Retinal pigment epithelial cell (primary cell): ENCODE data around the gene NPHS2.
A peak's percentile ranks its signal among the peaks of the same experiment; 100 is the strongest.

Source experiments
- DNase-seq: peaks from one replicate; pipeline ENCODE4 v3.0.0-alpha.2; 2010; ENCODE audit warnings: low read depth
- H3K4me3 ChIP-seq: 2 replicates; pipeline ENCODE4 v1.5.1; 2011; ENCODE audit warnings: mild to moderate bottlenecking, low read length, control low read depth, moderate library complexity
- TF ChIP-seq, protein P1 (sequence below): conservative IDR thresholded peaks from 2 replicates; pipeline ENCODE4 v1.5.1; 2011; ENCODE audit warnings: low read depth, low read length, control low read depth, inconsistent platforms

Gene NPHS2

DNA sequence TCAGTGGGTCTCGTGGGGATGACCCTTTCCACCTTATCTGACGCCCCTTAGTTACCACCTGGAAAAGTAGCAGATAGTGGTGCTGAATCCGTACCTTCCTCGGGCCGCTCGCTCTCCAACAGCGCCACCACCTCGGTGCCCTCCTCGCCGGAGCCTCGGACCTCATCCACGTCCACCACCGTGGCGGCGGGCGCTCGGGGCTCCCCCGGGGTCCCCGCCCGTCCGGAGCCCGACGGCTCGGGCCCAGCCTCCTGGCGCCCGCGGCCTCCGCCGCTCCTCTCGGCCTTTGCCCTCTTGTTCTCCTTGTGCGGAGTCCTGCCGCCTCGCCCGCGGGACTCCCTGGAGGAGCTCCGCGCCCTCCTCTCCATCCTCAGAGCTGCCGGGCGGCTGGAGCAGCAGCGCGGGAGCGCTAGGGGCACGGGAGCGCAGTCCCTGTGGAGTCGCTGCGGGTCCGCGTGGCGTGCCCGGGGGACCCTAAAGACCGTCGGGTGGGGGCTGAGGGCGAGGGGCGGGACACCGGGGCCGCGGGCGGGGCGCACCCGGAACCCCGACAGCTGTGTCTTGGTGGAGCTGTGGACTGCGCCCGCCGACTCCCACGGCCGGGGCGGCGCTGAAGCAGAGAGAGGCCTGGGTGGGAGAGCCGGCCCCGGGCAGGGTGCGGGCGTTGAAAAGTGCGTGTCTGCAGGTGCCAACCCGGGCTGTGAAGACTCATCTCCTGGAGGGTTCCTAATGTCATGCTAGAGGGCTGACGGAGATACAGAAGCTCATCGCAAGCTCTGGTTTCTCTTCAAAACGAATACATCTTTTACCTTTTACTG lies at the start of gene NPHS2:
NPHS2 (minus strand) TSS at position 452 of the 818 bp plus-strand sequence; CDS start at position 368, 84 bp downstream.
- TF ChIP-seq, protein P1, sequence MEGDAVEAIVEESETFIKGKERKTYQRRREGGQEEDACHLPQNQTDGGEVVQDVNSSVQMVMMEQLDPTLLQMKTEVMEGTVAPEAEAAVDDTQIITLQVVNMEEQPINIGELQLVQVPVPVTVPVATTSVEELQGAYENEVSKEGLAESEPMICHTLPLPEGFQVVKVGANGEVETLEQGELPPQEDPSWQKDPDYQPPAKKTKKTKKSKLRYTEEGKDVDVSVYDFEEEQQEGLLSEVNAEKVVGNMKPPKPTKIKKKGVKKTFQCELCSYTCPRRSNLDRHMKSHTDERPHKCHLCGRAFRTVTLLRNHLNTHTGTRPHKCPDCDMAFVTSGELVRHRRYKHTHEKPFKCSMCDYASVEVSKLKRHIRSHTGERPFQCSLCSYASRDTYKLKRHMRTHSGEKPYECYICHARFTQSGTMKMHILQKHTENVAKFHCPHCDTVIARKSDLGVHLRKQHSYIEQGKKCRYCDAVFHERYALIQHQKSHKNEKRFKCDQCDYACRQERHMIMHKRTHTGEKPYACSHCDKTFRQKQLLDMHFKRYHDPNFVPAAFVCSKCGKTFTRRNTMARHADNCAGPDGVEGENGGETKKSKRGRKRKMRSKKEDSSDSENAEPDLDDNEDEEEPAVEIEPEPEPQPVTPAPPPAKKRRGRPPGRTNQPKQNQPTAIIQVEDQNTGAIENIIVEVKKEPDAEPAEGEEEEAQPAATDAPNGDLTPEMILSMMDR, result no peak
- DNase-seq, result no peak
- no peak within 1 kb of the TSS for H3K4me3 ChIP-seq

DNA sequence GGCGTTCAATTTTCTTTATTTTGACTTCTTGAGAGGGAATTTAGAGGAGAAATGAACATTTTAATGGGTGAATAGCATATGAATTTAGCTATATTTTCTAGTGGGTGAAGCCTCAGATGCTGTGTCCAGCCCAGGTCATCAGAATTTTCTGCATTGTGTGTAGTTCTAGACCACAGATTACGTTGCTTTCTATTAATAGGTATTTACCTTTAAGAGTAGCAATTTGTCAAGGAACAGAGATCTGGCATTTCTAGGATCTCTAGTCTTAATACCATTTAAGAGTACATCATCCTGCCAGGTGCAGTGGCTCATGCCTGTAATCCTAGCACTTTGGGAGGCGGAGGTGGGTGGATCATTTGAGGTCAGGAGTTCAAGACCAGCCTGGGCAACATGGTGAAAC lies 36.6 kb upstream of the NPHS2 start:
- TF ChIP-seq, protein P1, result no peak
- H3K4me3 ChIP-seq, result no peak overlapping the region
- DNase-seq, result no peak

DNA sequence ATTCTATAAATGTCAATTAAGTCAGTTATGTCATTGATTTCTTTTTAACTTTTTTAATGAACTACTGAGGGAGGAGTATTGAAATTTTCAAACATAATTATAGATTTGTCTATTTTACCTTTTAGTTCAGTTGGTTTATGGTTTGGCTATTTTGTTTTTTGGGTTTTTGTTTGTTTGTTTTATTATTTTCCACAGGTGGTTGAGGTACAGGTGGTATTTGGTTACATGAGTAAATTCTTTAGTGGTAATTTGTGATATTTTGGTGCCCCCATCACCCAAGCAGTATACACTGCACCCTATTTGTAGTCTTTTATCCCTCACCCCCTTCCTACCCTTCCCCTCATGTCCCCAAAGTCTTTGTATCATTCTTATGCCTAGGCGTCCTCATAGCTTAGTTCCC lies 25.3 kb upstream of the NPHS2 start:
- no peak for DNase-seq
- no peak overlapping the region for H3K4me3 ChIP-seq
- TF ChIP-seq, protein P1, result no peak

DNA sequence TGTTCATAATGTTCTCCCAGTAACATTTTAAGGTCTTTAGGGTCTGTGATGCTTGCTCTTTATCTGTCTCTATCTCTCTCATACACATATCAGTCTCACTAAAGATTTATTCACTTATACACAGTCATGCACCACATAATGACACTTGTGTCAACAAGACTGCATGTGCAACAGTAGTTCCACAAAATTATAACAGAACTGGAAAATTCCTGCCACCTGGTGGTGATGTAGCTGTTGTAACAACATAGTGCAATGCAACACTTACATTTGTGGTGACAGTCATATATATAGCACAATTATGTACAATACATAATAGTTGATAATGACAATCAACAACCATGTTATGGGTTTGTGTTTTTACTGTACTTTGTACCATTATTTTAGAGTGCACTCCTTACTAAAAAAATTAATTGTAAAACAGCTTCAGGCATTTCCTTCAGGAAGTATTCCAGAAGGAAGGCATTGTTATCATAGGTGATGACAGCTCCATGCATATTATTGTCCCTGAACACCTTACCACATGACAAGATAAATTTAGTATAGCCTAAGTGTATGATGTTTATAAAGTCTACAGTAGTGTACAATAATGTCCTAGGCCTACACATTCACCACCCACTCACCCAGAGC lies 24.0 kb upstream of the NPHS2 start:
- DNase-seq, result no peak
- H3K4me3 ChIP-seq, result no peak overlapping the region
- TF ChIP-seq, protein P1, result peak; percentile 66

GRCh38 chr1:179598631-179599030 lies 22.9 kb upstream of the NPHS2 start:
- TF ChIP-seq, protein P1, result no peak

DNA sequence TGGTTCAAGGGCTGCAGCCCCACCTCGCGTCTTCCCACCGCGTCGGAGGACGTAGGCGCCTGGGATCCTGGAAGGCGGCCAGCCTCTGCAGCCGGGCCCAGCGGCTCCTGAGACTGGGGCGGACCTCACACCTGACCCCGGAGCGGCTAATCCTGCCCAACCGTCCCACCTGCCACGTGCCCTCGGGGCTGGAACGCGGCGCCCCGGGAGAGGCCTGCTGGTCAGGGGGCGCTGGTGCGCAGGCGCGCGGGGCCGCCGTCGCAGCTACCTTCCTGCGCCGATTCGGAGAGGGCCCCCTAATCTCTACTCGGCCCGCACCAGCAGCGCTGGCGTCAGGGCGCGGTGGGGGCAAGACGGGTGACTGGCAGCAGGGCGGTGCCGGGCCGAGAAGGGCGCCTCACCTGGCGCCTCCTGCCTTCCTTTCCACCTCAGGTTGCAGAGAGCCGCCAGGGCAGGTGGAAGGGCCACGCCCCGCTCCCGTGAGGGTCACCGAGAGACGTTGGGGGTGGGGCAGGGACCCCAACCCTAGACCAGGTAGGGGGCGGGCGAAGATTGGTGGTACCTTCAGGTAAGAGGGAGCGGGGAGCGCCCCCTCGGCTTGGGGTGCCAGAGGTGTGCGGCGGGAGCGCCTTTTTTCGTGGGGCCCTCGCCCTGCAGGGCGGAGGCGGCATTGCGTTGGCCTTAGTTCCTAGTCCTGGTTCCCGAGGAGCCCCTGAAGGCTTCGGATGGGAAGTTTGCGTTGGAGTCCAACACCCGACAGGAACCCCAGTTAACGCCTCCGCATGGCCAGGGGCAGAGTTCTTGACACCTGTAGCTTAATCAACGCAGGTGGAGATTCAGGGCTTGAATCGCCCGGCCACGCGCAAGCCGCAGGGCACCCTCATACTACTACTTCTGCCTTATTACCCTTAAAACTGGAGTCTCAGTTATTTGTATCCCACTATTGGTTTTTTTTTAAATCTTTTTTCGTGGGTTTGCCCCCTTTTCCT lies 16.1 kb upstream of the NPHS2 start, which contains the start of gene TDRD5:
TDRD5 (plus strand) TSS at position 241 of the 989 bp plus-strand sequence. CDS start 784 bp downstream, outside the sequence.
- DNase-seq, result peak; percentile 36
- TF ChIP-seq, protein P1, result peak; percentile 1

More at GRCh38 chr1:179598631-179599030, 22.9 kb upstream of the NPHS2 start:
- H3K4me3 ChIP-seq, result no peak overlapping the region
- DNase-seq, result no peak

More for the DNA sequence above, 16.1 kb upstream of the NPHS2 start, which contains the start of gene TDRD5:
- H3K4me3 ChIP-seq, result peak within 1 kb of the TSS; percentile 20
